Stimulated activated naive CD8-positive, alpha-beta T cell treated with anti-CD3 and anti-CD28 coated beads, Interleukin-15, amount 100 ng/mL, for 72 hours (primary cell): Measurements from ENCODE around the gene CALM3.
"Not testable (repeated sequence)": the region's sequence is repeated elsewhere in the genome, so short reads cannot be mapped to it uniquely, and the experiment has no call there.

Experiments
- ATAC-seq: fragments of 150-1000 bp; cut with Tn5 transposase; 2 replicates; pipeline ENCODE4 v1.10.0; 2021; ENCODE audit warnings: mild to moderate bottlenecking, moderate library complexity
- DNase-seq, 2 donors: peaks; one replicate each; pipeline ENCODE4 v3.0.0; 2021 to 2022
- H3K27ac Mint-ChIP-seq, 2 donors: one replicate each; pipeline ENCODE4 v1.8.0; 2022; ENCODE audit warnings: mild to moderate bottlenecking in 2 of 2, mixed read lengths in 2 of 2, moderate library complexity in 2 of 2
- H3K27me3 Mint-ChIP-seq: one replicate; pipeline ENCODE4 v1.8.0; 2022; ENCODE audit warnings: mixed read lengths
- H3K4me1 Mint-ChIP-seq: one replicate; pipeline ENCODE4 v1.8.0; 2022; ENCODE audit warnings: mild to moderate bottlenecking, mixed read lengths
- H3K4me3 Mint-ChIP-seq, 2 donors: one replicate each; pipeline ENCODE4 v1.8.0; 2022; ENCODE audit warnings: mild to moderate bottlenecking in 2 of 2, mixed read lengths in 2 of 2, moderate library complexity in 1 of 2
- H3K9me3 Mint-ChIP-seq, 2 donors: one replicate each; pipeline ENCODE4 v1.8.0; 2022; ENCODE audit warnings: mixed read lengths in 2 of 2

CALM3 gene

DNA sequence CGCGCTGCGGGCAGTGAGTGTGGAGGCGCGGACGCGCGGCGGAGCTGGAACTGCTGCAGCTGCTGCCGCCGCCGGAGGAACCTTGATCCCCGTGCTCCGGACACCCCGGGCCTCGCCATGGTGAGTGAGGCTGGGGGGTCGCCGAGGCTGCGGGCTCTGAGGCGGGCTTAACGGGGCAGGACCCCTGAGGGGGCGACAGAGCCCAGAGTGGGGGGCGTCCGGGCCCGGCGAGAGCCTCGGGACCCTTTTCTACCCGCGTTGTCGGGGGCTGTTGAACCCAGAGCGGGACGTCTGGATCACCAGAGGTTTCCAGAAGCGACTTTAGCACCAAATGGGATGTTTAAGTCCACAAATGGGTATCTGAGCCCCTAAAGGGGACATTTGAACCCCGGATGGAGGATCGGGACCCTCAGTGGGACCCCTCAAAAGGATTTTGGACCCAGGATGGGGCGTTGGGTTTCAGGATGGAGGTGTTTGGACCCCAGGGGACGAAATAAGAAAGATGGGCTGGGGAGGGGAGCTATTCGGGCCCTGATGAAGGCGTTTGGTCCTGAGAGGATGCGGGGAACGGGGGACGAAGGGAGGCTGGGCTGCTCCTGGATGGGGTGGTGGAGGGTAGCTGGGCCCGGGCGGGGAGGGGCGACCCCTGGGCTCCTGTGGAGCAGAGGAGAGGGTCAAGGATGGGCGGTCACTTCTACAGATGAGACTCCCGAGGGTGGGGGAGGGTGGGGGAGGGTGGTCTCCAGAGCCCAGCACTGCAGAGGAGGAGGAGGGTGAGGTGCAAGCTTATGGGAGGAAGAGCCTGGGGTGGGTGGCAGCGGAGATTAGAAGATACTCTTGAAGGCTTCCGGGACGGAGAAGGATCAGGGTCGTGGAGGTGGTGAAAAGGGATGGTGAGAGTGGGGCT is at the start of gene CALM3:
Gene CALM3 (plus strand): TSS at position 13 of the 907 bp plus-strand sequence. CDS start 105 bp downstream, at position 118.
- Mint-ChIP-seq H3K27me3 (no peaks in the 10 kb centered on the region), H3K4me1 (peaks cover 64% of the 10 kb centered on the region), H3K27ac (peak within 1 kb of the TSS; percentile 100), H3K4me3 (peak within 1 kb of the TSS; percentile 99 to 100), H3K9me3 (peaks cover 12 to 14% of the 10 kb centered on the region in 2 donors)
- DNase-seq (no peak), ATAC-seq (no peak)

- Mint-ChIP-seq H3K27me3 (peaks cover 24% of the 10 kb centered on the region), H3K27ac (no peak overlapping the region), H3K4me3 (no peak overlapping the region), H3K4me1 (no peaks in the 10 kb centered on the region), H3K9me3 (peaks cover 24 to 25% of the 10 kb centered on the region in 2 donors)
- ATAC-seq = no peak
- DNase-seq = no peak
Measured at GRCh38 chr19:46552891-46553290, 48.2 kb upstream of the CALM3 start.

DNA sequence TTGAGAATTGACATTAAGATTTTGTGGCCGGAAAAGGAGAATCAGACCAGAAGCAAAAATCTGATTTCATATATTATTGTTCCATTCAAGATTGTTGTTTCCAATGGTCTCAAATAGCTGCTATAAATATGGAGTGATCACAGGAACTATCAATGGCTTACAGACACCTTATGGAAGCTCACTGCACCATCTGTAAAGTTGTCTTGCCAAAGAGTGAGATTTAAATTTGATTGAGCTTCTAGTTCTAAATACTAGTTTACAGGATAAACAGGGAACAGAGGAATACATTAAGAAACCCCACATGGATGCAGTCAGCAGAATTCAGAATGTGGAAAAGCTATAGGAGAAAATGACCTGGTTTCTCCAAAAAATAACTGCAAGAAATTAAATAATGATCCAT is 47.0 kb upstream of the CALM3 start:
- no peak overlapping the region for H3K4me3 Mint-ChIP-seq
- DNase-seq (no peak), ATAC-seq (no peak)
- peaks cover 18 to 25% of the 10 kb centered on the region in 2 donors for H3K9me3 Mint-ChIP-seq
- H3K27ac Mint-ChIP-seq = no peak overlapping the region
- no peaks in the 10 kb centered on the region for H3K4me1 Mint-ChIP-seq
- H3K27me3 Mint-ChIP-seq = peaks cover 24% of the 10 kb centered on the region

DNA sequence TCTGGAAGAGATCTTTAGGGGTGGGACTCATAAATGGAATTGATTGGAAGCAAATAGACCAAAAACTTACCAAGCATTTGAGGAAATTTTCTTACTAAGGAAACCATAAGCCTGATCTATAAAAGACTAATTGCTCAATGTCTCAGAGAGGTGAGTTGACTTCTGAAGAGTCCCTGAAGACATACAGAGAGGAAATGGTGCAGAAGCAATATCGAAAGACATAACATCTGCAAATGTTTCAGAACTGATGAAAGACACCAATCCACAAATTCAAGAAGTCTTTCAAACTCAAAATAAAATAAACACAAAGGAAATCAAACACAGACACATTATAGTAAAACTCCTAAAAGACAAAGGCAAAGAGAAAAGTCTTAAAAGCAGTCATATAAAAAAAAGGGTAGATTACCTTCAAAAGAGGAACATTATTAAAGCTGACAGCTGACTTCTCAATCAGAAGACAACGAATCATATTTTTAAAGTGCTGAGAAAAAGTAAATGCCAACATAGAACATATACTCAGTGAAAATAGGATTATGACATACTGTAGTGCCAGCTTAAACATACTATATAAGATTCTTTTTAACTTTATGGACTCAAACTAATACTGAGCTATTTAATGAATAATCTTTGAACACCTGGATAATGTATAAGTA is 45.4 kb upstream of the CALM3 start:
- no peak for ATAC-seq

DNA sequence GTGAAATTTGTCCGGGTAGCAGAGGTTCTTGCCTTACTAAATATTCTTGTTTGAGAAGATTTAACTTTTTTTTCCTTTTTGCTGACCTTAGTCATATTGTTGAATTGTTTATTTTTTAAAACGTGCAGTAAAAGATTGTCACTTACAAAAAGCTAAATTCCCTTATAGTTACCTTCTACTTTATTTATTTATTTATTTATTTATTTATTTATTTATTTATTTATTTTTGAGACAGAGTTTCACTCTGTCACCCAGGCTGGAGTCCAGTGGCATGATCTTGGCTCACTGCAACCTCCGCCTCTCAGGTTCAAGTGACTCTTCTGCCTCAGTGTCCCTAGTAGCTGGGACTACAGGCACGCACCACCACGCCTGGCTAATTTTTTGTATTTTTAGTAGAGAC is 44.7 kb upstream of the CALM3 start:
- H3K4me3 Mint-ChIP-seq, ATAC-seq, H3K27ac Mint-ChIP-seq, H3K4me1 Mint-ChIP-seq, H3K9me3 Mint-ChIP-seq: not testable (repeated sequence)
- peaks cover 19% of the 10 kb centered on the region for H3K27me3 Mint-ChIP-seq
- peak in 1 of 2 donors; percentile 3 for DNase-seq

More for the DNA sequence above, 45.4 kb upstream of the CALM3 start:
- Mint-ChIP-seq H3K27me3 (peaks cover 24% of the 10 kb centered on the region), H3K9me3 (peaks cover 9 to 13% of the 10 kb centered on the region in 2 donors), H3K4me3 (no peak overlapping the region), H3K4me1 (no peaks in the 10 kb centered on the region), H3K27ac (no peak overlapping the region)
- DNase-seq = no peak

DNA sequence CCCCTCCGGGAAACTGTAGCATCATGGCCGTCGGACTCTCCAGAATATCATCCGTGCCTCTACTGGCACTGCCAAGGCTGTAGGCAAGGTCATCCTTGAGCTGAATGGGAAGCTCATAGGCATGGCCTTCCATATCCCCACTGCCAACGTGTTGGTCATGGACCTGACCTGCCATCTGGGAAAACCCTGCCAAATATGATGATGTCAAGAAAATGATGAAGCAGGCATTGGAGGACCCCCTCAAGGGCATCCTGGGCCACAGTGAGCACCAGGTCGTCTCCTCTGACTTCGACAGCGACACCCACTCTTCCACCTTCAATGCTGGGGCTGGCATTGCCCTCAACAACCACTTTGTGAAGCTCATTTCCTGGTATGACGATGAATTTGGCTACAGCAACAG is 41.9 kb upstream of the CALM3 start:
- H3K4me1 Mint-ChIP-seq = no peaks in the 10 kb centered on the region
- peaks cover 8% of the 10 kb centered on the region for H3K27me3 Mint-ChIP-seq
- DNase-seq = peak in 1 of 2 donors; percentile 4
- no peak for ATAC-seq
- no peak overlapping the region for H3K27ac Mint-ChIP-seq
- no peaks in the 10 kb centered on the region for H3K9me3 Mint-ChIP-seq
- no peak overlapping the region for H3K4me3 Mint-ChIP-seq

- H3K4me1 Mint-ChIP-seq, H3K4me3 Mint-ChIP-seq, H3K27me3 Mint-ChIP-seq, ATAC-seq, H3K27ac Mint-ChIP-seq, H3K9me3 Mint-ChIP-seq: not testable (repeated sequence)
- DNase-seq = peak in 1 of 2 donors; percentile 2
Measured at GRCh38 chr19:46559675-46560074, 41.5 kb upstream of the CALM3 start.

- no peaks in the 10 kb centered on the region for H3K4me1 Mint-ChIP-seq
- no peaks in the 10 kb centered on the region for H3K9me3 Mint-ChIP-seq
- no peak for ATAC-seq
- no peaks in the 10 kb centered on the region for H3K27me3 Mint-ChIP-seq
- no peak overlapping the region for H3K27ac Mint-ChIP-seq
- no peak overlapping the region for H3K4me3 Mint-ChIP-seq
- peak in 1 of 2 donors; percentile 3 for DNase-seq
Measured at GRCh38 chr19:46564701-46565100, 36.4 kb upstream of the CALM3 start.

DNA sequence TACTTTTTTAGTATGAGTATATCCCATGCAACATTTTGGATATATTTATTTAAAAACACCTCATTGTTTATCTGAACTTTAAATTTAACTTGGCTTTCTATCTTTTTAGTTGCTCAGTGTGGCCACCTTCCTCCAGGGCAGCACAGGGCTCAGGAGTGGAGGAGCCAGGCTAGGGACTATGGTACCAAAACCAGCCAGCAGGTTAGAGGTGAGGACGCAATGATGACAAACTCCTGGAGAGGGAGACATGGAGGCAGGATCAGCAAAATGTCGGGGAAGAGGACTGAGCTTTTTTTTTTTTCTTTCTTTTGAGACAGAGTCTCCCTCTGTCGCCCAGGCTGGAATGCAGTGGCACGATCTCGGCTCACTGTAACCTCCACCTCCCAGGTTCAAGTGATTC is 29.6 kb upstream of the CALM3 start:
- Mint-ChIP-seq H3K4me1 (peaks cover 16% of the 10 kb centered on the region), H3K9me3 (no peaks in the 10 kb centered on the region), H3K27ac (no peak overlapping the region), H3K27me3 (peaks cover 10% of the 10 kb centered on the region), H3K4me3 (no peak overlapping the region)
- ATAC-seq (peak; percentile 66), DNase-seq (peak in 1 of 2 donors; percentile 22)

DNA sequence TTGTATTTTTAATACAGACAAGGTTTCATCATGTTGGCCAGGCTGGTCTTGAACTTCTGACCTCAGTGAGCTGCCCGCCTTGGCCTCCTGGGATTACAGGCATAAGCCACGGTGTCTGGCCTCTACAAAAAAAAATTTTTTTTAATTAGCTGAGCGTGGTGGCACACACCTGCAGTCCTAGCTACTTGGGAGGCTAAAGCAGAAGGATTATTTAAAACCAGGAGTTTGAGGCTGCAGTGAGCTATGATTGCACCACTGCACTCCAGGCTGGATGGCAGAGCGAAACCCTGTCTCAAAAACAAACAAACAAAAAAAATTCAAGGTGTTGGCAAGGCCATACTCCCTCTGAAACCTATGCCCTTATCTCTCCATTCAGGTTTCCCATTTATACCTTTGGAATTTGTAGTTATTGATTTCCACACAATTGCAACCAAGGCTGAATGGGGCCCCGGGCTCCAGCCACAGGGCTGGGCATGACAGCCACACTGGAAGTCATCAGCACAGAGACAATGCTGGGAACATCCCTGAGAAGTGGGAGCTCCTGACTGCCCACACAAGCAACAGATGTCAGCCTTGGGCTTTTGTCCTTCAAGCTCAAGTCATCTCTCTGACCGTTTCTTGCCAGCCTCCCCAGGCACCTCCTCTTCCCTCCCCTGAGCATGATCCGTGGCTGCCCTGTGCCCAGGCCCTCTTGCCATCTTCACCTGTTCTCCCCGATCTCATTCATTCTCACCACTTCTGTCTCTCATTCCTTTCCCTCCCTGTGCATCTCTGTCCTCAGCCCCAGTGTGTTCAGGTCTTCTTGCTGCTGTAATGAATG is 27.2 kb upstream of the CALM3 start:
- ATAC-seq (no peak), DNase-seq (no peak)
- peaks cover 25% of the 10 kb centered on the region for H3K4me1 Mint-ChIP-seq
- H3K9me3 Mint-ChIP-seq = no peaks in the 10 kb centered on the region
- peaks cover 10% of the 10 kb centered on the region for H3K27me3 Mint-ChIP-seq
- no peak overlapping the region for H3K27ac Mint-ChIP-seq
- peak overlapping the region in 1 of 2 donors; percentile 0 for H3K4me3 Mint-ChIP-seq

DNA sequence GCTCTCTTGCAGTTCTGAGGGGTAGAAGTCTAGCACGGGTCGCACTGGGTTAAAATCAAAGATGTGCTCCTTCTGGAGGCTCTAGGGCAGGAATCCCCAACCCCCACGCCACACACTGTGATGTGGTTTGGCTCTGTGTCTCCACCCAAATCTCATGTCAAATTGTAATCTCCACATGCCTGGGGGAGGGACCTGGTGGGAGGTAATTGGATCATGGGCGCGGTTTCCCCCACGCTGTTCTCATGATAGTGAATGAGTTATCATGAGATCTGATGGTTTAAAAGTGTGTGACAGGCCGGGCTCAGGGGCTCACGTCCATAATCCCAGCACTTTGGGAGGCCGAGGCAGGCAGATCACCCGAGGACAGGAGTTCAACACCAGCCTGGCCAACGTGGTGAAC is 26.6 kb upstream of the CALM3 start:
- H3K4me3 Mint-ChIP-seq = peak overlapping the region in 1 of 2 donors; percentile 0
- peak in 1 of 2 donors; percentile 18 for DNase-seq
- H3K4me1 Mint-ChIP-seq = peaks cover 30% of the 10 kb centered on the region
- peak; percentile 57 for ATAC-seq
- peaks cover 10% of the 10 kb centered on the region for H3K27me3 Mint-ChIP-seq
- H3K27ac Mint-ChIP-seq = no peak overlapping the region
- no peaks in the 10 kb centered on the region for H3K9me3 Mint-ChIP-seq

DNA sequence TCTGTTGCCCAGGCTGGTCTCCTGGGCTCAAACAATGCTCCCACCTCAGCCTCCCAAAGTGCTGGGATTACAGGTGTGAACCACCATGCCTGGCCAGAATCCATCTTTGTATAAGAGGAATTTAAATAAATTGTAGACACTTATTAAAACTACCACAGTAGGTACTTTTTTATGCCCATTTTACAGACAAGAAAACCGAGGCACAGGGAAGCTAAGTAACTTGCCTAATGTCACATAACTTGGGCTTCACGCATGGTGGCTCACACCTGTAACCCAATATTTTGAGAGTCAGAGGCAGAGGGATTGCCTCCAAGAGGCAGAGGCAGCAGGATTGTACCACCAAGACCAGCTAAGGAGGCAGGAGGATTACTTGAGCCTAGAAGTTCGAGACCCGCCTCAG is 22.7 kb upstream of the CALM3 start:
- Mint-ChIP-seq H3K4me1 (peaks cover 33% of the 10 kb centered on the region), H3K9me3 (no peaks in the 10 kb centered on the region), H3K4me3 (no peak overlapping the region), H3K27ac (no peak overlapping the region), H3K27me3 (no peaks in the 10 kb centered on the region)
- DNase-seq (no peak), ATAC-seq (no peak)

DNA sequence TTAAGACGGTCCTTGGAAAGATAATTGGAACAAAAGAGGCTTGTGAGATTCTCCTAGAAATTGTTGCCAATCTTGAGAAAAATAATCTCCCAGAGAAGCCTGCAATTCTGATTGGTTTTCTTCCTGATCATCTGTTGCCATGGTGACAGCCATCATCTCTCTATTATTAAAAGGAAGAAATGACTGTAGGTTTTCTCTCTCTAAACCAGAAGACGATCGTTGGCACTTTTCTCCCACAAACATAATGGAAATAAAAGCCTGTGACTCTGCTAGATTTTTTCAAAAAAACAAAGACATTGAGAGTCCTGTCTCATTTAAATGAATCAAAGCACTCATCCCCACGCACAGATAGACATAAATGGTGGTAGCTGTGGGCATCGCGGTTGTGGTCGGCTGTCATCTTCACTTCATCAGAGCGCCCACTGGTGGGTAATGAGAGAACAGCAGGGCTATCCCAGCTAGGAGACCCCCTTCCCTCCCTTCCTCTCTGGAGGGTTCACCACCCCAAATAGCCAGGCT is 21.7 kb upstream of the CALM3 start:
- DNase-seq (peak; percentile 44 to 62), ATAC-seq (peak; percentile 66)

DNA sequence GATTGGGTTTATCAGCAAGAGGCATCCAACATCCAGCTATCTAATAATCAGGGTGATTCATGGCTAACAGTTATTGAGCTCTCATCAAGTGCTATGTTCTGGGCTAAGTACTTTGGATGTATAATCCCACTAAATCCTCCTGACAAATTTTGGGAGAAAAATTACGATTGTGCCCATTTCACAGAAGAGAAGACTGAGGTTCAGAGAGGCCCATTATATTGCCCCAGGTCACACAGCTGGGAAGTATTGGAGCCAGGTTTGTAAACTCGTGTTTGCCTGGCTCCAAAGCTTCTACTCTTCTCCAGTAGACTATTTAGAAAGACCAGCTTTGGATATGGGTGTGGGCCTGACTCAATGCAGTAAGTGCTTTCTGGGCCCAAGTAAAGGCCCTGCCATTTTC is 20.9 kb upstream of the CALM3 start:
- Mint-ChIP-seq H3K27me3 (no peaks in the 10 kb centered on the region), H3K4me3 (no peak overlapping the region), H3K4me1 (peaks cover 29% of the 10 kb centered on the region), H3K9me3 (no peaks in the 10 kb centered on the region), H3K27ac (no peak overlapping the region)
- no peak for ATAC-seq
- no peak for DNase-seq

More for the DNA sequence above, 21.7 kb upstream of the CALM3 start:
- H3K4me3 Mint-ChIP-seq = peak overlapping the region; percentile 15 to 45
- H3K4me1 Mint-ChIP-seq = peaks cover 34% of the 10 kb centered on the region
- no peaks in the 10 kb centered on the region for H3K9me3 Mint-ChIP-seq
- H3K27ac Mint-ChIP-seq = peak overlapping the region in 1 of 2 donors; percentile 83
- H3K27me3 Mint-ChIP-seq = no peaks in the 10 kb centered on the region

GRCh38 chr19:46585539-46585938 is 15.6 kb upstream of the CALM3 start:
- H3K27ac Mint-ChIP-seq = no peak overlapping the region
- peaks cover 6% of the 10 kb centered on the region for H3K4me1 Mint-ChIP-seq
- H3K27me3 Mint-ChIP-seq = no peaks in the 10 kb centered on the region
- no peaks in the 10 kb centered on the region for H3K9me3 Mint-ChIP-seq
- DNase-seq (no peak), ATAC-seq (no peak)
- no peak overlapping the region for H3K4me3 Mint-ChIP-seq
